Stimulated activated CD8-positive, alpha-beta memory T cell treated with anti-CD3 and anti-CD28 coated beads, Interleukin-4, amount 100 ng/mL, for 1 hour (primary cell): ENCODE results near the gene GATM.
"Not testable (repeated sequence)": the region's sequence is repeated elsewhere in the genome, so short reads cannot be mapped to it uniquely, and the experiment has no call there.

Experiments
- DNase-seq, 2 donors: peaks; one replicate each; pipeline ENCODE4 v3.0.0-alpha.2; 2020; ENCODE audit warnings: low read depth in 2 of 2, low spot score in 1 of 2

GATM gene

DNA sequence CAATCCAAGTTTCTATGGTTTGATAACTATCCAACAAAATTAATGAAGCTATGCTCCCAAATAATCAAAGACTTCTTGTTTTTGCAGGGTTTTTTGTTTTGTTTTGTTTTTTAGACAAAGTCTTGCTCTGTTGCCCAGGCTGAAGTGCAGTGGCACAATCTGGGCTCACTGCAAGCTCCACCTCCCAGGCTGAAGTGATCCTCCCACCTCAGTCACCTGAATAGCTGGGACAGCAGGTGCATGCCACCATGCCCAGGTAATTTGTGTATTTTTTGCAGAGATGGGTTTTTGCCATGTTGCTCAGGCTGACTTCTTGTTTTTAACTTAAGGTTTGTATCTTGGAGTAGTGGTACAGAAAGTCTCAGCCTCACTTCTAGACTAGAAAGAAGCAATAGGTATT lies 11.0 kb upstream of the GATM start:
- no peak for DNase-seq

DNA sequence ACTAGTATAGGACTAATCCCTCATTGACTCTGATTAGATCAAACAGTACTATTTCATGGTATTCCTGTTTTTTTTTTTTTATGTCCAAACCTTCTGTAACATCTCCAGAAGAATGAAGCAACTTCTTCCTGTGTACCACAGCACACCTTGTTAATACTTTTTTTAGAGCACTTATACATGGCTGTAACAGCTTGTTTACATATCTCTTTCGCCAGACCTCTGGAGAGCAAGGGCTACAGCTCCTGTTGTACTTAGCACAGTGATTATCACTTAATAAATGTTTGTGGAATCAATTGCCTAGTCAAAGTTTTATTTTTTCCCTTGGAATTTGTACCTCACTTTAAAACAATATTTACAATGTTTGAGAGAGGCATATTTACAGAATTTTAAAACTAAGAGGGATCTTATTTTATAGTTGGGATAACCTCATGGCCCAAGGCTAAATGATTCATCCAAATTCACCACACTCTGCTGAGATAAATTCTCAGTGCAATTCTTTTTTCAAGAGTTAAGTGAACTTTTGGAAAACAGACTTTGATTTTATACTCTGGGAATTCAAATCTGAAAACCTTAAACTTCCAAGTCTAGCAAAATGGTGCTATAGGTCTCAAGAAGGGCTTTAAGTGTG lies 9.2 kb upstream of the GATM start:
- no peak for DNase-seq

DNA sequence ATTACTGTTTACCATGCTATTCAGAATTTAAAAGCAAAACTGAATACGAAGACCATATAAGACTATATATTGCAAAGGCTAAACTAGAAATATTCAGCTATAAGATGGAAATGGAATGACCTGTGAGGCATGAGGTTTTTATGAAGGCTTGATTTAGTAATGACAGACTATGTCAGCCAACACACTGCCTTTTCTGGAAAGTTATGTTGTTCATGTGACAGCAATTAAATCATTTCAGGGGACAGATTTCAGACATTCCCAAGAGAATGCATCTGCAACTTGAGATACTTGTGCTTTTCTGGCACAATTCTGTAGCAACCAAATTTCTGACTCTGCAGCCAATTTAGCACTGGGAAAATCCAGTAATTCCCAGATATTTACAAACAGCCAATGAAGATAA lies 8.6 kb upstream of the GATM start:
- no peak for DNase-seq

DNA sequence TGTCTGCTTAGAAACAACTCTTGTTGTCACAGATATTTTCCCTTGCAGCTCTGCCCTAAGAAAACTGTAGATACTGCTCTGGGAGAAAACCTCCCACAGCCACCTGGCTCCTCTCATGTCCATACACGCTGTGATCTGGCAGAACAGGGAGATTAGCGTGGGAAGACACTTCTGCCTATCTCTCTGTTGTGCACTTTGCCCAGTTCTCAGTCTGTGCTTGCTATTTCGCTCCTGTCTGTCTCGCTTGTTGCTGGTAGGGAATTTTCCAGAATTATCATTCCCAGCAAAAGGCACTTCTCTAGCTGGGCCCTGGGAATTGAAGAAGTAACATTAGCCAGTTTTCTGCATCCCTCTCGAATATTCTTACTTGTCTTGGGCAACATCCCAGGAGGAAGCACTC lies 8.1 kb upstream of the GATM start:
- no peak for DNase-seq

GRCh38 chr15:45385590-45385989 lies 7.2 kb upstream of the GATM start:
- DNase-seq, result no peak

DNA sequence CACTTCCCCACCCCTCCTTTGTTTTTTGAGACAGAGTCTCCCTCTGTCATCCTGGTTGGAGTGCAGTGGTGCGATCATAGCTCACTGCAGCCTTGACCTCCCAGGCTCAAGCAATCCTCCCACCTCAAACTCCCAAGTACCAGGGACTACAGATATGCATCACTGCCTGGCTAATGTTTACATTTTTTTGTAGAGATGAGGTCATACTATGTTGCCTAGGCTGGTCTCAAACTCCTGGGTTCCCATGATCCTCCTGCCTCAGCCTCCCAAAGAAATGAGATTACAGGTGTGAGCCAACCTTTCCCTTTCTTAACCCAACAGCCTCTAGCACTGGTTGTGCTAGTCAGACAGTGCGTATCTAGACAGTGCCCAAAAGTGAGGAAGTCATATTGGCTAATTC lies 6.4 kb upstream of the GATM start:
- DNase-seq, result no peak

DNA sequence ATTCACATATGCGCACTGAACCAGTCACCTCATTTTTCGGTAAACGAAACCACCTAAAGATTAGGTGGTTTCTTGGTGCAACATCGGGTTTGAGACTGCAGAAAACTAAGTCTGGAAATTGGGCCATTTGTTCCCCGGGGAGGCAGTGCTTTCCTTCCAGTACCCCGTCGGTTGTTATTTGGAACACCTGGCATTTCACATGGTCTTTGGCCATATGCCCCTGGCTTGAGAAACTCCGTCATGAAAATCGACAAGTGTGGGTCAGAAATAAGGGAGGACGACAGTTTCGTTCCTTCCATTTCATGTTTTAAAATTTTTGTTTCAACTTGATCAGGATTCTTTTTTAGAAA lies 544 bp upstream of the GATM start:
- DNase-seq, result no peak

- no peak for DNase-seq
Observed at GRCh38 chr15:45377609-45378148, 665 bp downstream of the GATM start.

DNA sequence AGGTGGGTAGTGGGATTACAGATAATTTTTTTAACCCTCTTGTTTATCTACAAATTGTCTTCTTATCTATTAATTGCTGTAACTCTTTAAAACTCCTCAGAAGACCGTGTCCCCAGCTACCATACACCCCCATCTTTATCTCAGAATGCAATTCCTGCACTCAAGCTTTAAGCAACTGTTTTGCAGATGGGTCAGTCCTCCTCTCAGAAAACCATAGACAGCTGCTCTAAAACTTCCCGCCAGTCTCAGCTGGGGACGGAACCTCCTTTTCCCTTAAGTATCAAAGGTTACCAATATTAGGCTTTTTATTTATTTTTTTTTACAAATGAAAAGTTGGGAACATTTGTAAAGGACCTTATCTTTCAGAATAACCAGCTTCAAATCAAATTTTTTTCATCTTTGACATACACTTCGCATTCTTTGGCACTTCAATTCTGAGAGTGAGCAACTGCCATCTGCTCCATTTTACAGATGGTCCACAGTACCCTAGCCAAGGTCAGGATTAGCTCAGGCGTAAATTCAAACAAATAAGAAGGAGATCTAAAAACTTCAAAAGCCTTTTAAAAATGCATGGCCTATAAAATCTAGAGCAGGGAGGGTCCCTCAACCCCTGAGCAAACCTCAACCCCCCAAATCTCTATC lies 1.3 kb downstream of the GATM start:
- no peak for DNase-seq

- no peak for DNase-seq
Observed at GRCh38 chr15:45376300-45376928, 1.9 kb downstream of the GATM start.

DNA sequence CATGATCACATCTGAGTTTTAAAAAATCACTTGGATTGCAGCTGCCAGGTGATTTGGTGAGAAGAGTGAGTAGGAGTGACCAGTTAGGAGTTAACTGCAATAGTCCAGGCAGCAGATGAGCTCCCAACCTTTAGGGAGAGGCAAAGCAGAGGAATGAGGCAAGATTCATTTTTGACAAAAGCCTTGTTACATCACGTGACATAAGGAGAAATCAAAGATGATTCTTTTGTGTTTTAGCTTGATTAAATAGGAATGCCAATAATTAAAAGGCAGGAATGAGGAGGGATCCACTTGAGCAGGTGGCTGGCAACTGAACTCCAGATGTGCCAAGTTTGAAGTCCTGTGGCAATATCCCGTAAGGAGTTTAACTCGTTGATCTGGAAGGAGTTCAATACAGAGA lies 2.5 kb downstream of the GATM start:
- no peak for DNase-seq

GRCh38 chr15:45373976-45374375 lies 4.4 kb downstream of the GATM start:
- DNase-seq, result no peak

DNA sequence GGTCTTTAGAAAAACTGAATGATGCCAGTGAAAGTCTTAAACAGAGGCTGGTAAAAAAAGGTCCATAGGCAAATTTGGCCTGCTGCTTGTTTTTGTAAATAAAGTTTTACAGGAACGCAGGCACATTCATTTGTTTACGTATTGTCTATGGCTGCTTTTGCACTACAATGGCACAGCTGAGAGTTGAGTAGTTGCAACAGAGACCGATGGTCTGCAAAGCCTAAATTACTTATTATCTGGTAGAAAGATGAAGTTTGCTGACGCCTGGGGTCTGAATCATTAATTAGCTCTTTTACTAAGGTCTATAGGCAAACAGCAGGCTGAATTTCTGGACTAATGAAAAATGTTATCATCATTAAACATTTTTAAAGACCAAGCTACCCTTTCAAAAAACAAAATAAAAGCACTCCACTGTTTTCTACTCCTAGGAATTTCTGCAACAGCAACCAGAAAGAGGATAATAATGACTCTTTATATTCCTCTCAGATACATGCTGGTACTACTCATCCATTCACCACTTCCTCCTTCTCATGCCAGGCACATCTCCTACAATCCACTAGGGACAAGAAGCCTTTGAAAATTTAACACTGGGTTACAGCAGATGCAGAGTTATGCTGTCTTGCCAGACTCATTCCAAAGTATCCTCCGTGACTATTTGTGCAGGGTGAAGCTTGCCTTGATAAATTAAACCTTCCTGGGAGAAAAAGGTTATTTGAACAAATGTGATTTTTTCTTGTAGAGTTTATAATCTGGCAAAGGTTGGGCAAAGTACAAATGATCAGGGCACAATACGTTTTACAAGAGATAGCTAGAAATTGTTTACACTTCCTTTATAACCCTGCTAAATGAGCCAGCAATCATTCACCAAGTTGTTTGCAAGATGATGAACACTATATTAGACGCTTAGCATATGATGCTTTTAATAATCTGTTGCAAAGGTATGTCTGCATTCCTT lies 6.0 kb downstream of the GATM start:
- DNase-seq, result no peak

GRCh38 chr15:45371546-45371945 lies 6.8 kb downstream of the GATM start:
- DNase-seq, result no peak

DNA sequence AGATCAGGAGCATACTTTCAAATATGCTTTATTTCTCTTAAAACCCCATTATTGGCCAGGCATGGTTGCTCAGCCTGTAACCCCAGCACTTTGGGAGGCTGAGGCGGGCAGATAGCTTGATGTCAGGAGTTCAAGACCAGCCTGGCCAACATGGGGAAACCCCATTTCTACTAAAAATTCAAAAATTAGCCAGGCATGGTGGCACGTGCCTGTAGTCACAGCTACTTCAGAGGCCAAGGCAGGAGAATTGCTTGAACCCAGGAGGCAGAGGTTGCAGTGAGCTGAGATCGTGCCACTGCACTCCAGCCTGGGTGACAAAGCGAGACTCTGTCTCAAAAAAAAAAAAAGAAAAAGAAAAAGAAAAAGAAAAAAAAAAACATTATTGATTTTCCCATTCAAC lies 8.3 kb downstream of the GATM start:
- not testable (repeated sequence) for DNase-seq

DNA sequence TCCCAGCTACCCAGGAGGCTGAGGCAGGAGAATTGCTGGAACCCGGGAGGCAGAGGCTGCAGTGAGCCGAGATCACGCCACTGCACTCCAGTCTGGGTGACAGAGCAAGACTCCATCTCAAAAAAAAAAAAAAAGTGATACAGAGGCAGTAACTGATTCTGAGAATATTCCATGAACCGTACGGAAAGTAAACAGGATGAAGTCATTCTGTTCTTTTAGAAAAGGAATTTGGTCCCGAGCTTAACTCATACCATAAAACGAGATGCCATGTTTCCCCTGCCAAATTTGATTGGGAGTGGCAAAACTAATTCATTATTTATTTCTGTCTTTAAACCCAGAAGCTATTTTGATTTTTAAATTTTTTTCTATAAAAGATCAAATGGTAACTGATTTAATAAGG lies 11.1 kb downstream of the GATM start:
- DNase-seq, result not testable (repeated sequence)

GRCh38 chr15:45364271-45364670 lies 14.1 kb downstream of the GATM start:
- DNase-seq, result no peak

GRCh38 chr15:45363801-45364200 lies 14.5 kb downstream of the GATM start:
- no peak for DNase-seq

- no peak for DNase-seq
Observed at GRCh38 chr15:45363334-45363733, 15.0 kb downstream of the GATM start.

- DNase-seq, result no peak
Observed at GRCh38 chr15:45362419-45362818, 15.9 kb downstream of the GATM start.

GRCh38 chr15:45361878-45362277 lies 16.5 kb downstream of the GATM start:
- DNase-seq, result no peak

DNA sequence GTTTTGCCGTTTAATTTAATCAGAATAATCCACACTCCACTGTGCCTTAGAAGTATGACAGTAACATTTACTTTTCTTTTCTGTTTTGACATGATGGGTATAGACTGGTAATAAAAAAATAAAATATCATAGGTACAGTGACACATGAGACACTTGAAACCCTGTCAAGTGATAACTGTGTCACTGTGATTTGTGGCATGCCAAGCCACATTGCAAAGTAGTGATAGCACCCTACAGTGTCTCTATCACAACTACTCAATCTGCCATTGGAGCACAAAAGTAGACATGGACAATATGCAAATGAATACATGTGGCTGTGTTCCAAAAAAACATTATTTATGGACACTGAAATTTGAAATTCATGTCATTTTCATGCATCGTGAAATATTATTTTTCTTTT lies 22.5 kb downstream of the GATM start:
- DNase-seq, result no peak
